ENCODE measurements around the gene CHMP1A. TPM values are rescaled to one million over a fixed set of nuclear protein-coding genes. Genes with fewer than 3 reads are reported as not detected.

CHMP1A gene
- total RNA-seq, 1 donor from 2014 or later = 104 TPM

DNA sequence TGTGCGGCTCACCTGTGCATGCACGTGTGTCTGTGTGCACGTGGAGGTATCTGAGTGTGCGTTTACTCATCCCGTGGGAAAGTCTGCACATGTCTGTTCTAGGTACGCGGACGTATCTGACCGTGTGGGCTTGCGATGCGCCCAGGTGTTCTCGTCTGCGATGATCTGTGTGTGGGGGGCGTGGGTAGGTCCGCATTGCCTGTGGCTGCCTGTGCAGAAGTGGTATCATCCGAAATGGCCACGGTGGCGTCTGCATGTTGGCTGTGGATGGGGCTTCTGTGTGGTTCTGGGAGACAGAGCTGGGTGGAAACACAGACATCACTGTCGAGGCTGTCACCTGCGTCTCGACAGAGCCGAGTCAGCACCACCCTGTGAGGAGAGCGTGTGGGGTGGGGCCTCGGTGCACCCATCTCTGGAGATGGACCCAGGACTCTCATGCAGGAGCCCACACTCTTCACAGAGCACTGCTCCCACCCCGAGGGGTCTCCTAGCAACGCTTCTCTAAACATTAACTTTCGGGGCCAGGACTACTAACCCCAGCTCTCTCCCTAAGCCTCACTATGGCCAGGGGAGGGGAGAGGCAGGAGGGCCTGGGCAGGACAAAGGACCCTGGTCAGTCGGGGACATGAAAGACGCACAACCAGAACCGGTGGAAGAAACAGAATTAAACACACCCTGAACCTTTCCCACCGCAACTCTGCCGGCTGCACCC is 35.7 kb downstream of the CHMP1A start:
- Mint-ChIP-seq H3K27me3 (ENCODE audit: unreplicated experiment) (peaks cover 13% of the 10 kb centered on the region), H3K4me3 (ENCODE audit: unreplicated experiment) (no peak overlapping the region), H3K27ac (ENCODE audit: unreplicated experiment) (peak overlapping the region; percentile 97), H3K4me1 (ENCODE audit: unreplicated experiment) (peaks cover 45% of the 10 kb centered on the region), H3K36me3 (ENCODE audit: low read depth, unreplicated experiment) (peaks cover 23% of the 10 kb centered on the region), H3K9me3 (ENCODE audit: unreplicated experiment) (peaks cover 4% of the 10 kb centered on the region)
- no peak for DNase-seq (ENCODE audit: low spot score)
- TF ChIP-seq, protein P1, sequence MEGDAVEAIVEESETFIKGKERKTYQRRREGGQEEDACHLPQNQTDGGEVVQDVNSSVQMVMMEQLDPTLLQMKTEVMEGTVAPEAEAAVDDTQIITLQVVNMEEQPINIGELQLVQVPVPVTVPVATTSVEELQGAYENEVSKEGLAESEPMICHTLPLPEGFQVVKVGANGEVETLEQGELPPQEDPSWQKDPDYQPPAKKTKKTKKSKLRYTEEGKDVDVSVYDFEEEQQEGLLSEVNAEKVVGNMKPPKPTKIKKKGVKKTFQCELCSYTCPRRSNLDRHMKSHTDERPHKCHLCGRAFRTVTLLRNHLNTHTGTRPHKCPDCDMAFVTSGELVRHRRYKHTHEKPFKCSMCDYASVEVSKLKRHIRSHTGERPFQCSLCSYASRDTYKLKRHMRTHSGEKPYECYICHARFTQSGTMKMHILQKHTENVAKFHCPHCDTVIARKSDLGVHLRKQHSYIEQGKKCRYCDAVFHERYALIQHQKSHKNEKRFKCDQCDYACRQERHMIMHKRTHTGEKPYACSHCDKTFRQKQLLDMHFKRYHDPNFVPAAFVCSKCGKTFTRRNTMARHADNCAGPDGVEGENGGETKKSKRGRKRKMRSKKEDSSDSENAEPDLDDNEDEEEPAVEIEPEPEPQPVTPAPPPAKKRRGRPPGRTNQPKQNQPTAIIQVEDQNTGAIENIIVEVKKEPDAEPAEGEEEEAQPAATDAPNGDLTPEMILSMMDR (IDR thresholded peaks at IDR 0.05; ENCODE audit: unreplicated experiment) = no peak

DNA sequence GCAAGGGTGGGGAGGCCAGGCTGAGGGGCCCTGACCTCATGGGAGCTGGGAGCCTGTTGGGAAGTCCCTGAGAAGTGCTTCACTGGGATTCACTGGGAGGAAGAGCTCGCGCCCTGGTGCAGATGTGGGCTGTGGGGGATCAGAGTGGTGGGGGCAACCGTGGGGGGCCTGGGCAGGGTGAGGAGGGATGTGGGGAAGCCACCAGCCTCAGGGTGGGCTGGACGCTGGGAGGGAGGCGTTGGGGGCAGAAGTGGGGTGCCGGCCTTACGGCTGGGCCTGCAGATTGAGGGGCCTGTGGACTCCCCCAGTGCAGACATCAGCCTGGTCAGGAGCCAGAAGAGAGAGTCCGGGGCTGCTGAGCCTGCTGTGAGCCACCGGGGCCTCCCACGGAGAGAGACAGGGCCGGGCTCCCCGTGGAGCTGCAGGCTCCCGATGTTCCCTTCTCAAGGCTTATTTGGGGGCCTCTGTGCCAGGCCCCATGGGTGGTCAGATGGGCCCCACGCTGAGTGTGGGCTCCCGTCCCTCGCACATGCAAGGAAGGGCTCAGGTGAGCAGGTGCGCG is 36.3 kb downstream of the CHMP1A start:
- TF ChIP-seq, protein P1 (IDR thresholded peaks at IDR 0.05; ENCODE audit: unreplicated experiment) = no peak
- peaks cover 16% of the 10 kb centered on the region for H3K27me3 Mint-ChIP-seq (ENCODE audit: unreplicated experiment)
- H3K4me1 Mint-ChIP-seq (ENCODE audit: unreplicated experiment) = peaks cover 51% of the 10 kb centered on the region
- no peak overlapping the region for H3K27ac Mint-ChIP-seq (ENCODE audit: unreplicated experiment)
- H3K9me3 Mint-ChIP-seq (ENCODE audit: unreplicated experiment) = peaks cover 9% of the 10 kb centered on the region
- H3K36me3 Mint-ChIP-seq (ENCODE audit: low read depth, unreplicated experiment) = peaks cover 28% of the 10 kb centered on the region
- no peak for DNase-seq (ENCODE audit: low spot score)
- H3K4me3 Mint-ChIP-seq (ENCODE audit: unreplicated experiment) = no peak overlapping the region

DNA sequence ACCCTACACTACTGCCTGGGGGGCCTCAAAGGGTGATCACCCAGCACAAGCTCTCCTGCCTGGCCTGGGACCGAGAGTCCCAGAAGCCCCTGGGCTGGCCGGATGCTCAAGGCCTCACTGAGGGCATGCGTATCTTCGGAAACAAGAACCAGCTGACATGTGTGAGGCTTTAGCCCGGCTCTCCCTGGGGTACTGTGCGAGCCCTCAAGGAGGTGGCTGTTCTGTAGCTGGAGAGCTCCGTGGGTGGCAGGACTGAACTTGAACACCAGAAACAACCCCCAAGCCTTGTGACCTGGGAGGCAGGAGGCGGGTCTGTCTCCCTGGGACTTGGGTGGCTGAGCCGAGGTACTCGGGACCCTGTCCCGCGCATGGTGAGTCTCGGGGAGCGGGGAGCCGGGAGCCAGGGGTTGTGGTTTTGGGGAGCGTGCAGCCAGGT is 37.1 kb downstream of the CHMP1A start:
- peaks cover 28% of the 10 kb centered on the region for H3K36me3 Mint-ChIP-seq (ENCODE audit: low read depth, unreplicated experiment)
- no peak for DNase-seq (ENCODE audit: low spot score)
- no peak overlapping the region for H3K4me3 Mint-ChIP-seq (ENCODE audit: unreplicated experiment)
- peaks cover 52% of the 10 kb centered on the region for H3K4me1 Mint-ChIP-seq (ENCODE audit: unreplicated experiment)
- peaks cover 9% of the 10 kb centered on the region for H3K9me3 Mint-ChIP-seq (ENCODE audit: unreplicated experiment)
- H3K27me3 Mint-ChIP-seq (ENCODE audit: unreplicated experiment) = peaks cover 16% of the 10 kb centered on the region
- TF ChIP-seq, protein P1 (IDR thresholded peaks at IDR 0.05; ENCODE audit: unreplicated experiment) = no peak
- no peak overlapping the region for H3K27ac Mint-ChIP-seq (ENCODE audit: unreplicated experiment)

DNA sequence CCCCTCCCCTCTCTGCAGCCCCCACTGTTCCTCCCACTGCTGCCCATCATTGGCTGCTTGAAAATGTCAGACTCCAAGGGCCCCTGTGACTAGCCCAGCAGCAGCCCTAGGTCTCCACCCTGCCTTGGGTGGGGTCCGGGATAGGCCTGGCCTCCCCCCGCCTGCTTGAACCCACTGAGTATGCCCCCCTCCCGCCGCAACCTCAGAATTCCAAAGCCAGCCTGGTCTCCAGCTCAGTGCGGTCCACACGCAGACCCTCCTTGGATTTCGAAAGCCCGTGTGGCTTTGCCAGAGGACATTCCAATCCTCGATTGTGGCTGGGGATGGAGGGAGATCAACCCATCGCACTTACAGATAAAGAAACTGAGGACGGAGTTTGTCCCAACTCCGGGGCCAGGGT is 37.7 kb downstream of the CHMP1A start:
- H3K4me1 Mint-ChIP-seq (ENCODE audit: unreplicated experiment) = peaks cover 47% of the 10 kb centered on the region
- peak overlapping the region; percentile 18 for H3K27ac Mint-ChIP-seq (ENCODE audit: unreplicated experiment)
- H3K27me3 Mint-ChIP-seq (ENCODE audit: unreplicated experiment) = peaks cover 17% of the 10 kb centered on the region
- peaks cover 29% of the 10 kb centered on the region for H3K36me3 Mint-ChIP-seq (ENCODE audit: low read depth, unreplicated experiment)
- TF ChIP-seq, protein P1 (IDR thresholded peaks at IDR 0.05; ENCODE audit: unreplicated experiment) = no peak
- H3K4me3 Mint-ChIP-seq (ENCODE audit: unreplicated experiment) = no peak overlapping the region
- DNase-seq (ENCODE audit: low spot score) = no peak
- peaks cover 9% of the 10 kb centered on the region for H3K9me3 Mint-ChIP-seq (ENCODE audit: unreplicated experiment)

Measured in endothelial cell (in vitro differentiated cells).